GM12892 (cell line): Measurements from ENCODE around the gene CCNT1.
"Not testable (repeated sequence)": the region's sequence is repeated elsewhere in the genome, so short reads cannot be mapped to it uniquely, and the experiment has no call there.

Experiments
- DNase-seq: peaks from one replicate; pipeline ENCODE4 v3.0.0; 2011; ENCODE audit not compliant: insufficient read length
- FAIRE-seq: peaks from 2 replicates; lab custom pipeline; 2011; peaks lifted over from hg19 to GRCh38; lab: Jason Lieb, UNC
- POLR2A ChIP-seq: IDR thresholded peaks from 2 replicates; pipeline ENCODE4 v1.6.1; 2011; ENCODE audit warnings: low read depth, low read length, control low read depth
- POLR2AphosphoS5 ChIP-seq: IDR thresholded peaks from 2 replicates; pipeline ENCODE4 v1.6.1; 2011; ENCODE audit warnings: low read depth, low read length, control low read depth
- TAF1 ChIP-seq: IDR thresholded peaks from 2 replicates; pipeline ENCODE4 v1.6.1; 2011; ENCODE audit warnings: low read depth, mild to moderate bottlenecking, control low read depth, low read length, borderline replicate concordance

Gene CCNT1

DNA sequence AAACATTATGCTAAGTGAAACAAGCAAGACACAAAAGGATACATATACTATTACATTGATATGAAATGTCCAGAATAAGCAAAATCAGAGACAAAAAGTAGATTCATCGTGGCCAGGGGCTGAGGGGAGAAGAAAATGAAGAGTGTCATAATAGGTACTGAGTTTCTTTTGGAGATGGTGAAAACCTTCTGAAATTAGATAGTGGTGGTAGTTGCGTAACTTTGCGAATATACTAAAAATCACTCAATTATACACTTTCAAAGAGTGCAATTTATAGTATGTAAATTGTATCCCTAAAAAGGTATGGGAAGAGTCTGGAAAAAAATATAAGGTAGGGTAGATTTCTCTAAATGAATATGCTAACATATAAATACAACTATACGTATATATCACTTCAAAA, 56.6 kb downstream of the CCNT1 start:
- no peak for TF ChIP-seq POLR2A
- no peak for DNase-seq
- FAIRE-seq = no peak

DNA sequence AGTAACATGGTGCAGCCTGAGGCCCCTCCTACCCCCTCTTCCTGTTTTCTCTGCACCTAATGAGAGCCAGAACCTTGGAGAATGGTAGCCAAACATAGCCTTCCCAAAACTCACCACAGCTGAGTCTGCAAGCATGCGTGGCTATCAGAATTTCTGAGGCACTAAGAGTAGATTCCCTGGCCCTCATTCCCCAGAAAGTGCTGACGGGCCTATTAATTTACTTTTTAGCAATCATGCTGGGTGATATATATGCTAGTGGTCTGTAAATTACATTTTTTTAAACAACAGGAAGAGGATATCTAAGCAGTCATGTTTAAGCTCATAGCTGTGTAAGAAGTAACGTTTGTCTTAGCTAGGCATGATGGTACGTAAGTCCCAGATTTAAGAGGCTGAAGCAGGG, 64.8 kb downstream of the CCNT1 start:
- DNase-seq (no peak), FAIRE-seq (no peak)
- TF ChIP-seq TAF1 (no peak), POLR2AphosphoS5 (peak; percentile 43)

DNA sequence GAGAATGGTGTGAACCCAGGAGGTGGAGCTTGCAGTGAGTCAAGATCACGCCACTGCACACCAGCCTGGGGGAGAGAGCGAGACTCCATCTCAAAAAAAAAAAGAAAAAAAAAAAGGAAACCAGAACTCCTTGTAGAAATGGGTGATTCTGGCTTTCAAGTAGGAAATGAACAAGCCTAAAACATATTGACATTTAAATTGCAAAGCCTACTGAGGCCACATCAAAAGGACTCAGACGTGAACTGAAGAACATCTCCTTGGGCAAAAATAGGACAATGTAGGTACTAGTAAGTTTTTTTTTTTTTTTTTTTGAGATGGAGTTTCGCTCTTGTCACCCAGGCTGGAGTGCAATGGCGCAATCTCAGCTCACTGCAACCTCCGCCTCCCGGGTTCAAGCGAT, 71.2 kb downstream of the CCNT1 start:
- not testable (repeated sequence) for FAIRE-seq, DNase-seq

DNA sequence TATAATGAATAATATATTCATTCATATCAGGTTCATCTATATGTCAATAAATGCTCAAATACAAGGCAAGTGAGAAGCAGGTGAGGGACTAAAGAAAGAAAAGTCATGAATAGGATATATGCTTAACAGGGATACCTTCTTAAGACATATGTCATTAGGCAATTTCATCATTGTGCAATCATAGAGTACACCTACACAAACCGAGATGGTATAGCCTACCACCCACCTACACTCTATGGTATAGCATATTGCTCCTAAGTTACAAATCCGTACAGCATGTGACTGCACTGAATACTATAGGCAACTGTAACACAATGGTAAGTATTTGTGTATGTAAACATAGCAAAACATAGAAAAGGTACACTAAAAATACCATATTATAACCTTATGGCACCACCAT, 73.5 kb downstream of the CCNT1 start:
- DNase-seq (no peak), FAIRE-seq (no peak)
- no peak for TF ChIP-seq TAF1
- TF ChIP-seq POLR2AphosphoS5 = no peak
- TF ChIP-seq POLR2A = no peak

DNA sequence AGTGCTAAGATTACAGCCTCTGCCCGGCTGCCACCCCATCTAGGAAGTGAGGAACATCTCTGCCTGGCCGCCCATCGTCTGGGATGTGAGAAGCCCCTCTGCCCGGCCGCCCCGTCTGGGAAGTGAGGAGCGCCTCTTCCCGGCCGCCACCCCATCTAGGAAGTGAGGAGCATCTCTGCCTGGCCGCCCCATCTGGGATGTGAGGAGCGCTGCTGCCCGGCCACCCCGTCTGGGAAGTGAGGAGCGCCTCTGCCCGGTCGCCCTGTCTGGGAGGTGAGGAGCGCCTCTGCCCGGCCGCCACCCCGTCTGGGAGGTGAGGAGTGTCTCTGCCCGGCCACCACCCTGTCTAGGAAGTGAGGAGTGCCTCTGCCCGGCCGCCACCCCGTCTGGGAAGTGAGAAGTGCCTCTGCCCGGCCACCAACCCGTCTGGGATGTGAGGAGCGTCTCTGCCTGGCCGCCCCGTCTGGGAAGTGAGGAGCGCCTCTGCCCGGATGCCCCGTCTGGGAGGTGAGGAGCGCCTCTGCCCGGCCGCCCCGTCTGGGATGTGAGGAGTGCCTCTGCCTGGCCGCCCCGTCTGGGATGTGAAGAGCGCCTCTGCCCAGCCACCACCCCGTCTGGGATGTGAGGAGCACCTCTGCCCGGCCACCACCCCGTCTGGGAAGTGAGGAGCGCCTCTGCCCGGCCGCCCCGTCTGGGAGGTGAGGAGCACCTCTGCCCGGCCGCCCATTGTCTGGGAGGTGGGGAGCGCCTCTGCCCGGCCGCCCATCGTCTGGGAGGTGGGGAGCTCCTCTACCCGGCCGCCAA, 74.6 kb downstream of the CCNT1 start:
- not testable (repeated sequence) for DNase-seq, FAIRE-seq

DNA sequence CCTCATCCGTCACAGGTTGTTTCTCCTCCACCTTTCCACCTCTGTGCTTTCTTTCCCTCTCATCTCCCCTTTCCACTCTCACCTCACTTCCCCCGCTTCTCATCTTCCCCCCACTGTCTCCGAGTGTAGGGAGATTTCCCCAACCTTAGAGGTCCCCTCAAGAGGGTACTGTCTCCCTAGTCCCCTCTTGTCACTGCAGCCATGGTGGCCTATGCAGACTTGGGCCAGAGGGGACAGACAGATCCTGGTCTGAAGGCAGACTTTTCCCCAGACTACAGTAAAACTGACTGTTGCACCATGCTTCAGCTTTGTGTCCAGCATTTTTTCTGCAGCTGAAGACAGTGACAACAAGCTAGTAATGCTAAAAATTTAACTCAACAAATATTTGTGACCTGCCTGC, 75.7 kb downstream of the CCNT1 start:
- FAIRE-seq = no peak
- TF ChIP-seq TAF1 (no peak), POLR2AphosphoS5 (no peak), POLR2A (no peak)

DNA sequence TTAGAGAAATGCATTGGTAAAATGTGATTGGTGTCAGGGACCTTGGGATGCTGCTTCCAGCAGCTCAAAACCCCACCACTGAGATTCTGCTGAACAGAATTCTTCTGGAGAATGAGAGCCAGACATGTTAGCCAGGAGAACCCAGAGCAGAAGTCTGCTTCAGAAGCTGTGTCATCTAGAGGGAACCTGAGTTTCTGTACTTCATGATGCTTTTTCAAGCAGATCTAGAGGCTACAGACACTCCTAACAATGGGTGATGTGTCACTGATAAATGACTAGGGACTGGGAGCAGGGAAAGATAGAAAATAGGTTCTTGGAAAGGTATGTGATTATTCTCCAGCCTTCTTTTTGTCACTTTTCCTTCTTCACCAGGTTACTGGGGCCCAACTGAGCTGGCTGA, 76.1 kb downstream of the CCNT1 start:
- no peak for TF ChIP-seq POLR2A
- no peak for TF ChIP-seq POLR2AphosphoS5
- TF ChIP-seq TAF1 = no peak
- no peak for DNase-seq
- FAIRE-seq = no peak

More for the DNA sequence above, 75.7 kb downstream of the CCNT1 start:
- DNase-seq = no peak
